ENCODE results near the gene SSX3. TPM values are rescaled to one million over a fixed set of nuclear protein-coding genes. Genes with fewer than 3 reads are reported as not detected.

SSX3 gene
- total RNA-seq, 1 donor from 2014 or later: not detected

DNA sequence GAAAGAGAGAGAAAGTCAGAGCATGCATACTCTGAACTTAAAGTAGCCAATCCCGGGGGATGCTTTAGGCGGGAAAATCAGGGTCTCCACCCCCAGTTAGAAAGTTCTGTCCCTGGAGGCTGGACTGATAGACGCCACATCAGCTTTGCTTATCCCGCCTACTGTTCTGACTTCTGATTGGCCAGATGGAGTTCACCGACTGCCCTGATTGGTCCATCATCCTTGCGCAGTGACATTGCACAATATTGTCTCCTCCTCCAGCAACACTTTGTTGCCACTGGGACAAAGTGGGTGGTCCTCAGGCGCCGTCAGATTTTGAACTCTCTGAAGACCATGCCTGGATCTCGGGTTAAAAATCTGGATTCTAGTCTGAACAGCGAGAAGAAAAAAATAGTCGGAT is 50.3 kb downstream of the SSX3 start:
- TF ChIP-seq, protein P1, sequence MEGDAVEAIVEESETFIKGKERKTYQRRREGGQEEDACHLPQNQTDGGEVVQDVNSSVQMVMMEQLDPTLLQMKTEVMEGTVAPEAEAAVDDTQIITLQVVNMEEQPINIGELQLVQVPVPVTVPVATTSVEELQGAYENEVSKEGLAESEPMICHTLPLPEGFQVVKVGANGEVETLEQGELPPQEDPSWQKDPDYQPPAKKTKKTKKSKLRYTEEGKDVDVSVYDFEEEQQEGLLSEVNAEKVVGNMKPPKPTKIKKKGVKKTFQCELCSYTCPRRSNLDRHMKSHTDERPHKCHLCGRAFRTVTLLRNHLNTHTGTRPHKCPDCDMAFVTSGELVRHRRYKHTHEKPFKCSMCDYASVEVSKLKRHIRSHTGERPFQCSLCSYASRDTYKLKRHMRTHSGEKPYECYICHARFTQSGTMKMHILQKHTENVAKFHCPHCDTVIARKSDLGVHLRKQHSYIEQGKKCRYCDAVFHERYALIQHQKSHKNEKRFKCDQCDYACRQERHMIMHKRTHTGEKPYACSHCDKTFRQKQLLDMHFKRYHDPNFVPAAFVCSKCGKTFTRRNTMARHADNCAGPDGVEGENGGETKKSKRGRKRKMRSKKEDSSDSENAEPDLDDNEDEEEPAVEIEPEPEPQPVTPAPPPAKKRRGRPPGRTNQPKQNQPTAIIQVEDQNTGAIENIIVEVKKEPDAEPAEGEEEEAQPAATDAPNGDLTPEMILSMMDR (IDR thresholded peaks at IDR 0.05): no peak

More for the DNA sequence above, 50.3 kb downstream of the SSX3 start:
- ChIA-PET POLR2A (no interaction called here), CTCF (no interaction called here)
- ATAC-seq (ENCODE audit: low read depth) (no peak), DNase-seq (no peak)
- intact Hi-C loops (cut with micrococcal nuclease): no loop called here
- Mint-ChIP-seq H3K27me3 (no peaks in the 10 kb centered on the region), H3K36me3 (ENCODE audit: low read depth) (no peaks in the 10 kb centered on the region), H3K4me3 (no peak overlapping the region), H3K9me3 (no peaks in the 10 kb centered on the region), H3K27ac (no peak overlapping the region), H3K4me1 (no peaks in the 10 kb centered on the region)

Other genes with a start within 250 kb of the SSX3 start
- not detected in 2 replicates for gene SPACA5B, start 226.1 kb downstream of the SSX3 start, total RNA-seq
- not detected in 2 replicates for gene SSX5, start 159.9 kb downstream of the SSX3 start, total RNA-seq
- not detected in 2 replicates for gene SSX1, start 101.3 kb downstream of the SSX3 start, total RNA-seq
- gene SSX4, start 26.8 kb upstream of the SSX3 start, total RNA-seq: not detected in 2 replicates
- not detected in 2 replicates for gene SSX4B, start 55.3 kb upstream of the SSX3 start, total RNA-seq
- 23.5 and 28.9 TPM in 2 replicates for gene SLC38A5, start 113.6 kb upstream of the SSX3 start, total RNA-seq
- 39.9 and 44.5 TPM in 2 replicates for gene FTSJ1, start 119.5 kb upstream of the SSX3 start, total RNA-seq
- gene PORCN, start 152.3 kb upstream of the SSX3 start, total RNA-seq: 7.8 and 9.8 TPM in 2 replicates
- 72.4 and 75.5 TPM in 2 replicates for gene EBP, start 165.1 kb upstream of the SSX3 start, total RNA-seq
- gene TBC1D25, start 183.0 kb upstream of the SSX3 start, total RNA-seq: 16.4 and 19.4 TPM in 2 replicates
- gene RBM3, start 217.8 kb upstream of the SSX3 start, total RNA-seq: 381 and 394 TPM in 2 replicates
- gene WDR13, start 240.8 kb upstream of the SSX3 start, total RNA-seq: 73.4 and 75.8 TPM in 2 replicates